Measurements from ENCODE around the gene FRY. TPM values are rescaled to one million over a fixed set of nuclear protein-coding genes. Genes with fewer than 3 reads are reported as not detected.
A peak's percentile ranks its signal among the peaks of the same experiment; 100 is the strongest.

The FRY gene
- total and polyA plus RNA-seq, 2 donors from 2014 or later, result 21.8 to 69.5 TPM

- no peak overlapping the region for H3K27ac ChIP-seq (ENCODE audit: low read depth in 2 of 2, low read length in 2 of 2)
- no peak overlapping the region for H3K9ac ChIP-seq (ENCODE audit: low read length in 3 of 3)
- H3K27me3 ChIP-seq (ENCODE audit: control insufficient read depth, insufficient read depth, low read length), result no peaks in the 10 kb centered on the region
- H3K36me3 ChIP-seq (ENCODE audit: control insufficient read depth in 2 of 3, insufficient read depth in 3 of 3, low read length in 3 of 3), result peaks cover 0 to 5% (median 0%) of the 10 kb centered on the region in 3 donors
- H3K9me3 ChIP-seq (ENCODE audit: control insufficient read depth in 2 of 3, insufficient read depth in 1 of 3, low read length in 3 of 3), result no peaks in the 10 kb centered on the region
- intact Hi-C loops (cut with DNase I), result no loop called here
- DNase-seq (peak in 2 of 5 donors; percentile 27 to 53), FAIRE-seq (no peak)
- no peak overlapping the region for H3K4me3 ChIP-seq (ENCODE audit: low read length in 3 of 3)
- no peak for TF ChIP-seq CTCF (IDR thresholded peaks at IDR 0.05; ENCODE audit: borderline replicate concordance, extremely low read depth, insufficient read depth)
- no peaks in the 10 kb centered on the region for H3K4me1 ChIP-seq (ENCODE audit: control insufficient read depth in 2 of 3, insufficient read depth in 2 of 3, low read depth in 1 of 3, low read length in 3 of 3)
Observed at GRCh38 chr13:32225481-32225931, 193.9 kb downstream of the FRY start.

GRCh38 chr13:32228330-32229041 lies 196.9 kb downstream of the FRY start:
- H3K36me3 ChIP-seq (ENCODE audit: control insufficient read depth in 2 of 3, insufficient read depth in 3 of 3, low read length in 3 of 3), result peaks cover 0 to 5% (median 0%) of the 10 kb centered on the region in 3 donors
- H3K9ac ChIP-seq (ENCODE audit: low read length in 3 of 3), result no peak overlapping the region
- H3K4me1 ChIP-seq (ENCODE audit: control insufficient read depth in 2 of 3, insufficient read depth in 2 of 3, low read depth in 1 of 3, low read length in 3 of 3), result no peaks in the 10 kb centered on the region
- TF ChIP-seq CTCF (IDR thresholded peaks at IDR 0.05; ENCODE audit: borderline replicate concordance, extremely low read depth, insufficient read depth), result no peak
- DNase-seq (peak in 4 of 5 donors; percentile 38 to 68 (median 46)), FAIRE-seq (no peak)
- H3K27ac ChIP-seq (ENCODE audit: low read depth in 2 of 2, low read length in 2 of 2), result no peak overlapping the region
- H3K4me3 ChIP-seq (ENCODE audit: low read length in 3 of 3), result no peak overlapping the region
- H3K27me3 ChIP-seq (ENCODE audit: control insufficient read depth, insufficient read depth, low read length), result no peaks in the 10 kb centered on the region
- no peaks in the 10 kb centered on the region for H3K9me3 ChIP-seq (ENCODE audit: control insufficient read depth in 2 of 3, insufficient read depth in 1 of 3, low read length in 3 of 3)
- intact Hi-C loops (cut with DNase I), result no loop called here

GRCh38 chr13:32229443-32229842 lies 197.9 kb downstream of the FRY start:
- H3K36me3 ChIP-seq (ENCODE audit: control insufficient read depth in 2 of 3, insufficient read depth in 3 of 3, low read length in 3 of 3), result peaks cover 0 to 5% (median 0%) of the 10 kb centered on the region in 3 donors
- intact Hi-C loops (cut with DNase I), result no loop called here
- H3K27ac ChIP-seq (ENCODE audit: low read depth in 2 of 2, low read length in 2 of 2), result no peak overlapping the region
- H3K27me3 ChIP-seq (ENCODE audit: control insufficient read depth, insufficient read depth, low read length), result no peaks in the 10 kb centered on the region
- FAIRE-seq (no peak), DNase-seq (peak in 1 of 5 donors; percentile 7)
- H3K9me3 ChIP-seq (ENCODE audit: control insufficient read depth in 2 of 3, insufficient read depth in 1 of 3, low read length in 3 of 3), result no peaks in the 10 kb centered on the region
- no peak overlapping the region for H3K9ac ChIP-seq (ENCODE audit: low read length in 3 of 3)
- no peak overlapping the region for H3K4me3 ChIP-seq (ENCODE audit: low read length in 3 of 3)
- no peaks in the 10 kb centered on the region for H3K4me1 ChIP-seq (ENCODE audit: control insufficient read depth in 2 of 3, insufficient read depth in 2 of 3, low read depth in 1 of 3, low read length in 3 of 3)
- TF ChIP-seq CTCF (IDR thresholded peaks at IDR 0.05; ENCODE audit: borderline replicate concordance, extremely low read depth, insufficient read depth), result no peak

Measured in kidney (tissue), 14 donors.